SK-N-SH (cell line): ENCODE results near the gene CAMTA2. TPM values are rescaled to one million over a fixed set of nuclear protein-coding genes. Genes with fewer than 3 reads are reported as not detected.

Experiments
- CTCF ChIA-PET: fragments of 300-600, 350-600 bp; formaldehyde crosslinking; extraction: SDS; loops from one replicate; lab custom pipeline; 2021; lab: Yijun Ruan, JAX
- POLR2A ChIA-PET: fragments of 350-600 bp; sonication (Branson Sonifier 250); formaldehyde crosslinking; extraction: SDS; loops from one replicate; lab custom pipeline; 2020; ENCODE audit warnings: antibody characterized with exemption, inconsistent platforms; lab: Yijun Ruan, JAX
- DNase-seq: peaks from one replicate; pipeline ENCODE4 v3.0.0; 2012
- H2AFZ ChIP-seq: fragments of 200-600 bp; sonication (generic); 2 replicates; pipeline ENCODE4 v1.8.1; 2016; ENCODE audit warnings: antibody characterized with exemption, mild to moderate bottlenecking, low read depth
- H3F3A ChIP-seq: fragments of 200-600 bp; sonication (generic); replicated peaks from 2 replicates; pipeline ENCODE3; 2016; ENCODE audit warnings: antibody characterized with exemption, mild to moderate bottlenecking; ENCODE audit not compliant: insufficient read depth
- H3K27ac ChIP-seq, 2 experiments: fragments of 200-500 bp in 1 of 2; fragments of 200-600 bp in 1 of 2; sonication (Bioruptor generic) in 1 of 2; sonication (generic), shearing (Covaris generic) in 1 of 2; 2 replicates each; pipeline versions ENCODE4 v1.5.1 to v1.6.1; 2014 to 2016; ENCODE audit warnings: low read depth in 2 of 2, inconsistent platforms in 1 of 2, low read length in 1 of 2, mild to moderate bottlenecking in 1 of 2, mixed read lengths in 1 of 2
- H3K27me3 ChIP-seq: fragments of 200-600 bp; sonication (generic), shearing (Covaris generic); 2 replicates; pipeline ENCODE4 v1.6.1; 2016; ENCODE audit warnings: mixed run types; ENCODE audit not compliant: insufficient read depth
- H3K36me3 ChIP-seq, 2 experiments: fragments of 200-500 bp in 1 of 2; fragments of 200-600 bp in 1 of 2; sonication (Bioruptor generic) in 1 of 2; sonication (generic) in 1 of 2; replicated peaks in 1 of 2; 2 replicates each; pipeline versions ENCODE3 to v1.5.1; 2014 to 2016; ENCODE audit warnings: low read length in 1 of 2, mild to moderate bottlenecking in 1 of 2; ENCODE audit not compliant: insufficient read depth in 2 of 2, control insufficient read depth in 1 of 2
- H3K4me1 ChIP-seq, 2 experiments: fragments of 200-500 bp in 1 of 2; fragments of 200-600 bp in 1 of 2; sonication (Bioruptor generic) in 1 of 2; sonication (generic), shearing (Covaris generic) in 1 of 2; 2 replicates each; pipeline versions ENCODE4 v1.5.1 to v1.6.1; 2014 to 2016; ENCODE audit warnings: low read depth in 1 of 2, low read length in 1 of 2, mixed run types in 1 of 2; ENCODE audit not compliant: insufficient read depth in 2 of 2, control insufficient read depth in 1 of 2
- H3K4me2 ChIP-seq: fragments of 200-600 bp; sonication (generic), shearing (Covaris generic); 2 replicates; pipeline ENCODE4 v1.6.1; 2017; ENCODE audit warnings: mixed run types
- H3K4me3 ChIP-seq, 2 experiments: fragments of 200-500 bp in 1 of 2; fragments of 200-600 bp in 1 of 2; sonication (Bioruptor generic) in 1 of 2; sonication (generic), shearing (Covaris generic) in 1 of 2; 2 replicates each; pipeline versions ENCODE4 v1.5.1 to v1.8.1; 2014 to 2016; ENCODE audit warnings: low read depth in 2 of 2, inconsistent platforms in 1 of 2, low read length in 1 of 2, mild to moderate bottlenecking in 1 of 2, mixed read lengths in 1 of 2, moderate library complexity in 1 of 2
- H3K79me2 ChIP-seq: fragments of 200-600 bp; sonication (generic); 2 replicates; pipeline ENCODE4 v1.8.1; 2017; ENCODE audit warnings: mild to moderate bottlenecking; ENCODE audit not compliant: insufficient read depth
- H3K9ac ChIP-seq: fragments of 200-600 bp; sonication (generic); 2 replicates; pipeline ENCODE4 v1.6.1; 2017; ENCODE audit warnings: mixed run types
- H3K9me2 ChIP-seq: fragments of 200-600 bp; sonication (generic); 2 replicates; pipeline ENCODE4 v1.6.1; 2017; ENCODE audit warnings: mixed run types
- H3K9me3 ChIP-seq: fragments of 200-600 bp; sonication (generic); 2 replicates; pipeline ENCODE4 v1.6.1; 2017; ENCODE audit warnings: mixed run types, mild to moderate bottlenecking, moderate library complexity
- H4K20me1 ChIP-seq: fragments of 200-600 bp; sonication (generic); 2 replicates; pipeline ENCODE4 v1.6.1; 2017; ENCODE audit warnings: mild to moderate bottlenecking, mixed run types; ENCODE audit not compliant: insufficient read depth
- CHD2 ChIP-seq: fragments of 150-350 bp; IDR thresholded peaks from 2 replicates; pipeline ENCODE4 v1.6.1; 2018; ENCODE audit warnings: low read length; ENCODE audit not compliant: partially characterized antibody
- CTCF ChIP-seq: fragments of 200-600 bp; sonication (generic); IDR thresholded peaks from 2 replicates; pipeline ENCODE4 v1.6.1; 2017; ENCODE audit warnings: antibody characterized with exemption, mild to moderate bottlenecking, moderate library complexity
- ELF1 ChIP-seq: IDR thresholded peaks from 2 replicates; pipeline ENCODE4 v1.4.0; 2012
- EP300 ChIP-seq, 2 experiments: IDR thresholded peaks; 2 replicates each; pipeline versions ENCODE4 v1.4.0 to v1.6.1; 2012; ENCODE audit warnings: borderline replicate concordance in 1 of 2, low read depth in 1 of 2, low read length in 1 of 2
- EZH2phosphoT487 ChIP-seq: fragments of 200-600 bp; sonication (generic); IDR thresholded peaks from 2 replicates; pipeline ENCODE4 v1.6.1; 2017; ENCODE audit warnings: low read depth, mixed run types, mild to moderate bottlenecking, antibody characterized with exemption, moderate library complexity, borderline replicate concordance
- FOXM1 ChIP-seq: IDR thresholded peaks from 2 replicates; pipeline ENCODE4 v1.4.0; 2012; ENCODE audit warnings: low read depth, mild to moderate bottlenecking
- GABPA ChIP-seq: IDR thresholded peaks from 2 replicates; pipeline ENCODE4 v1.4.0; 2012; ENCODE audit warnings: low read depth, mild to moderate bottlenecking
- MAX ChIP-seq: IDR thresholded peaks from 2 replicates; pipeline ENCODE4 v1.4.0; 2012; ENCODE audit warnings: low read depth
- MEF2A ChIP-seq: IDR thresholded peaks from 2 replicates; pipeline ENCODE4 v1.4.0; 2012; ENCODE audit warnings: low read depth, borderline replicate concordance
- MXI1 ChIP-seq: IDR thresholded peaks from 2 replicates; pipeline ENCODE4 v1.6.1; 2012; ENCODE audit warnings: mild to moderate bottlenecking, low read depth, low read length, improper control_type of control experiment
- NFIC ChIP-seq: IDR thresholded peaks from 2 replicates; pipeline ENCODE4 v1.4.0; 2012; ENCODE audit warnings: borderline replicate concordance
- NRF1 ChIP-seq: IDR thresholded peaks from 2 replicates; pipeline ENCODE4 v1.6.1; 2012; ENCODE audit warnings: low read depth, mild to moderate bottlenecking, low read length
- POLR2AphosphoS5 ChIP-seq: IDR thresholded peaks from 2 replicates; pipeline ENCODE4 v1.6.1; 2012; ENCODE audit warnings: low read depth, low read length
- RCOR1 ChIP-seq: fragments of 150-350 bp; IDR thresholded peaks from 2 replicates; pipeline ENCODE4 v1.6.1; 2017; ENCODE audit warnings: antibody characterized with exemption, low read length
- REST ChIP-seq: IDR thresholded peaks from 2 replicates; pipeline ENCODE4 v1.6.1; 2012; ENCODE audit warnings: mild to moderate bottlenecking, low read depth, low read length, moderate library complexity
- RFX5 ChIP-seq: IDR thresholded peaks from 2 replicates; pipeline ENCODE4 v1.6.1; 2012; ENCODE audit warnings: mild to moderate bottlenecking, improper control_type of control experiment, low read length
- RXRA ChIP-seq: IDR thresholded peaks from 2 replicates; pipeline ENCODE4 v1.4.0; 2012; ENCODE audit warnings: low read depth, mild to moderate bottlenecking, borderline replicate concordance
- SIN3A ChIP-seq: IDR thresholded peaks from 2 replicates; pipeline ENCODE4 v1.6.1; 2012; ENCODE audit warnings: low read depth, mild to moderate bottlenecking, low read length, moderate library complexity, borderline replicate concordance
- SMC3 ChIP-seq: IDR thresholded peaks from 2 replicates; pipeline ENCODE4 v1.6.1; 2012; ENCODE audit warnings: low read depth, low read length, improper control_type of control experiment
- TAF1 ChIP-seq: IDR thresholded peaks from 2 replicates; pipeline ENCODE4 v1.6.1; 2012; ENCODE audit warnings: low read depth, mild to moderate bottlenecking, low read length, moderate library complexity, borderline replicate concordance
- TCF12 ChIP-seq: IDR thresholded peaks from 2 replicates; pipeline ENCODE4 v1.4.0; 2012
- TEAD4 ChIP-seq: IDR thresholded peaks from 2 replicates; pipeline ENCODE4 v1.4.0; 2012; ENCODE audit warnings: mild to moderate bottlenecking, borderline replicate concordance; ENCODE audit not compliant: insufficient read depth
- YY1 ChIP-seq: IDR thresholded peaks from 2 replicates; pipeline ENCODE4 v1.4.0; 2012; ENCODE audit warnings: low read depth, mild to moderate bottlenecking
- ZBTB33 ChIP-seq: IDR thresholded peaks from 2 replicates; pipeline ENCODE4 v1.4.0; 2012; ENCODE audit warnings: low read depth, borderline replicate concordance
- WGBS: methylation state at CpG from one replicate; pipeline ENCODE4 v1.1.6; 2017; ENCODE audit warnings: low lambda C conversion rate; 5-methylcytosine and 5-hydroxymethylcytosine counted together
- polyA plus RNA-seq, 3 experiments: library from polyadenylated mRNA; depleted of rRNA; stranded (reverse); fragments of >200 nt; gene quantifications; 2 replicates each; pipeline ENCODE4 v1.2.3, GENCODE V29; 2012

CAMTA2 gene
- polyA plus RNA-seq, 1 of the 3 experiments (the other 2 are of a cell fraction) = 27.0 TPM

- peak within 1 kb of the TSS; percentile 97 to 100 for H3K27ac ChIP-seq
- peaks cover 62% of the 10 kb centered on the region for H3F3A ChIP-seq
- peaks cover 76% of the 10 kb centered on the region for H3K79me2 ChIP-seq
- peak within 1 kb of the TSS; percentile 99 for H3K9ac ChIP-seq
- H2AFZ ChIP-seq = peak within 1 kb of the TSS; percentile 64; the same call in 1 of the 2 replicates
- H3K36me3 ChIP-seq = peaks cover 27 to 32% of the 10 kb centered on the region in 2 experiments
- H3K4me1 ChIP-seq = peaks cover 30 to 46% of the 10 kb centered on the region in 2 experiments
- no peaks in the 10 kb centered on the region for H3K9me2 ChIP-seq
- DNase-seq = peak; percentile 92
- ChIA-PET CTCF (interaction anchor here (0.5 to 1.2 kb wide), 5 partner anchors 8 to 1319 kb away, joined by 3 read pairs; partner anchors contain the start of genes INCA1, KIF1C, RNF167 and SLC25A11), POLR2A (interaction anchor here (0.7 to 4.3 kb wide), 3 partner anchors 19 to 49 kb away, joined by 4 to 32 read pairs (median 5); partner anchors contain the start of genes INCA1, KIF1C and SPAG7)
- 2% methylated on average over 17 of the region's 59 CpGs for WGBS
- H3K9me3 ChIP-seq = no peaks in the 10 kb centered on the region
- peaks cover 39% of the 10 kb centered on the region for H4K20me1 ChIP-seq
- peak within 1 kb of the TSS; percentile 79 to 99 for H3K4me3 ChIP-seq
- TF ChIP-seq ZBTB33 (0 out of 2 replicates have a peak, but pooled peaks have one; percentile 24), TEAD4 (peak; percentile 16; the same call in 1 of the 2 replicates), GABPA (peak; percentile 52; the same call in 1 of the 2 replicates), FOXM1 (no peak), RCOR1 (no peak), TAF1 (peak; percentile 95), RFX5 (no peak), TCF12 (no peak; the same call in 1 of the 2 replicates), YY1 (no peak), POLR2AphosphoS5 (peak; percentile 82), MXI1 (peak; percentile 32; the same call in 1 of the 2 replicates), SMC3 (no peak), CTCF (no peak), EZH2phosphoT487 (no peak), EP300 (IDR thresholded peaks at IDR 0.05; ENCODE audit: borderline replicate concordance in 1 of 2, low read depth in 1 of 2, low read length in 1 of 2) (peak in 1 of 2 experiments; percentile 35; a peak in 1 of 4 replicates), MEF2A (no peak), SIN3A (peak; percentile 33; the same call in 1 of the 2 replicates), ELF1 (peak; percentile 76), REST (no peak; the same call in 1 of the 2 replicates), MAX (peak; percentile 41), RXRA (no peak; the same call in 1 of the 2 replicates), CHD2 (peak; percentile 78), NRF1 (no peak), NFIC (no peak)
- TF ChIP-seq, all 33 proteins: peak for 11
- no peaks in the 10 kb centered on the region for H3K27me3 ChIP-seq
- H3K4me2 ChIP-seq = peak within 1 kb of the TSS; percentile 98
These were observed 39.1 kb downstream of the CAMTA2 start, which contains the start of gene PFN1 for GRCh38 chr17:4948166-4948930. Gene PFN1, minus strand, starts transcription at chr17:4948530. Its CDS starts 136 bp downstream, at chr17:4948394.
